NOMO-1 (cell line): ENCODE measurements around the gene SCYGR5.
"Not testable (repeated sequence)": the region's sequence is repeated elsewhere in the genome, so short reads cannot be mapped to it uniquely, and the experiment has no call there.

Experiments used
- DNase-seq, 2 experiments: peaks; one replicate each; lab custom pipeline; 2025; ENCODE audit not compliant: unreplicated experiment in 2 of 2; lab: John Stamatoyannopoulos, UW

SCYGR5 gene

GRCh38 chr2:227671170-227671905, 4.7 kb downstream of the SCYGR5 start:
- no peak for DNase-seq

GRCh38 chr2:227673620-227674019, 7.0 kb downstream of the SCYGR5 start:
- not testable (repeated sequence) for DNase-seq

- no peak for DNase-seq
Observed at GRCh38 chr2:227674485-227674884, 7.9 kb downstream of the SCYGR5 start.

- no peak for DNase-seq
Observed at GRCh38 chr2:227677928-227678327, 11.3 kb downstream of the SCYGR5 start.

- DNase-seq = no peak
Observed at GRCh38 chr2:227684258-227684657, 17.7 kb downstream of the SCYGR5 start.

- no peak for DNase-seq
Observed at GRCh38 chr2:227687189-227687588, 20.6 kb downstream of the SCYGR5 start.

- no peak for DNase-seq
Observed at GRCh38 chr2:227696990-227697679, 30.5 kb downstream of the SCYGR5 start.

- DNase-seq = no peak
Observed at GRCh38 chr2:227701556-227701955, 35.0 kb downstream of the SCYGR5 start.

- no peak for DNase-seq
Observed at GRCh38 chr2:227703280-227703732, 36.7 kb downstream of the SCYGR5 start.

GRCh38 chr2:227703961-227704360, 37.4 kb downstream of the SCYGR5 start:
- no peak for DNase-seq

- DNase-seq = no peak
Observed at GRCh38 chr2:227706859-227707258, 40.3 kb downstream of the SCYGR5 start.

- no peak for DNase-seq
Observed at GRCh38 chr2:227707390-227707789, 40.8 kb downstream of the SCYGR5 start.

- DNase-seq = no peak
Observed at GRCh38 chr2:227710986-227711385, 44.4 kb downstream of the SCYGR5 start.

- DNase-seq = no peak
Observed at GRCh38 chr2:227713291-227713690, 46.7 kb downstream of the SCYGR5 start.

- DNase-seq = no peak
Observed at GRCh38 chr2:227716501-227716900, 49.9 kb downstream of the SCYGR5 start.
